Measurements from ENCODE around the gene CSNK2A1. TPM values are rescaled to one million over a fixed set of nuclear protein-coding genes. Genes with fewer than 3 reads are reported as not detected.

Gene CSNK2A1
- total RNA-seq, 1 experiment from 2014 or later, result 229 TPM

- Histone ChIP-seq H2AK5ac (ENCODE audit: insufficient read length, low read length) (no peak overlapping the region), H3K4me1 (ENCODE audit: insufficient read depth, low read length) (no peaks in the 10 kb centered on the region; the same call in 1 of the 2 replicates), H3K79me1 (ENCODE audit: insufficient read depth, low read depth, low read length, poor library complexity, severe bottlenecking) (no peaks in the 10 kb centered on the region), H4K5ac (ENCODE audit: insufficient read length, low read depth, low read length) (no peak overlapping the region), H2AFZ (ENCODE audit: low read length) (no peak overlapping the region), H3K27me3 (ENCODE audit: insufficient read depth, low read length) (no peaks in the 10 kb centered on the region), H2BK12ac (ENCODE audit: insufficient read length, low read depth, low read length) (no peak overlapping the region), H4K91ac (ENCODE audit: insufficient read length, low read depth, low read length) (no peak overlapping the region), H2BK15ac (ENCODE audit: low read depth, low read length) (0 out of 2 replicates have a peak overlapping the region, but pooled peaks have one; percentile 28), H2BK5ac (ENCODE audit: insufficient read length, low read length) (no peak overlapping the region), H4K20me1 (ENCODE audit: control insufficient read depth, insufficient read depth, insufficient read length) (peaks cover 3% of the 10 kb centered on the region), H2BK20ac (ENCODE audit: low read depth, low read length, poor library complexity, severe bottlenecking) (no peak overlapping the region), H3K4ac (ENCODE audit: low read depth, low read length) (no peak overlapping the region), H3K18ac (ENCODE audit: insufficient read length, low read depth, low read length) (no peak overlapping the region), H3K56ac (ENCODE audit: insufficient read length, low read depth, low read length) (no peak overlapping the region), H3K23me2 (ENCODE audit: insufficient read length, low read depth, low read length, poor library complexity, severe bottlenecking) (no peaks in the 10 kb centered on the region), H3K9ac (ENCODE audit: extremely low read depth, insufficient read length, low read length) (no peak overlapping the region), H2BK120ac (ENCODE audit: low read depth, low read length, poor library complexity, severe bottlenecking) (no peak overlapping the region), H3K14ac (ENCODE audit: insufficient read depth, low read length) (no peak overlapping the region), H3K27ac (ENCODE audit: insufficient read length, low read depth, low read length) (no peak overlapping the region), H4K8ac (replicated peaks; ENCODE audit: insufficient read length, low read depth, low read length) (no peak overlapping the region), H3T11ph (ENCODE audit: low read length) (no peak overlapping the region), H3K79me2 (ENCODE audit: insufficient read depth, low read length) (no peaks in the 10 kb centered on the region), H3K9me3 (ENCODE audit: control insufficient read depth, low read depth, low read length) (no peaks in the 10 kb centered on the region), H3K23ac (ENCODE audit: insufficient read length, low read depth, low read length) (no peak overlapping the region), H3K4me2 (ENCODE audit: insufficient read depth, insufficient read length, low read length) (no peak overlapping the region)
- whole genome bisulfite sequencing (ENCODE audit: extremely low coverage, insufficient read length, low lambda C conversion rate), result no CpG with 5 or more reads among the region's 5 CpGs
- no peak for DNase-seq
- peaks cover 6 to 7% of the 10 kb centered on the region in 2 experiments for H3K4me1 Mint-ChIP-seq
- no peaks in the 10 kb centered on the region for H3K9me3 Mint-ChIP-seq
- H3K36me3 Mint-ChIP-seq (ENCODE audit: insufficient read depth in 1 of 3, low read depth in 3 of 3), result no peaks in the 10 kb centered on the region
- H3K27me3 Mint-ChIP-seq (ENCODE audit: low read depth), result peaks cover 3% of the 10 kb centered on the region
- H3K27ac Mint-ChIP-seq, result no peak overlapping the region; a peak in 1 of 7 replicates
- H3K4me3 Mint-ChIP-seq, result no peak overlapping the region
- TF ChIP-seq CTCF (conservative IDR thresholded peaks at IDR 0.05), result no peak
Measured at GRCh38 chr20:563187-563586, 19.6 kb upstream of the CSNK2A1 start.
